ENCODE measurements around the gene SLC35F3. TPM values are rescaled to one million over a fixed set of nuclear protein-coding genes. Genes with fewer than 3 reads are reported as not detected.

SLC35F3 gene
- total and polyA plus RNA-seq, 9 of the 15 experiments (the other 6 are each of a cell fraction or from before 2014, with no cell fraction given): 0.04 to 0.07 (median 0.04) TPM; not detected in 6

DNA sequence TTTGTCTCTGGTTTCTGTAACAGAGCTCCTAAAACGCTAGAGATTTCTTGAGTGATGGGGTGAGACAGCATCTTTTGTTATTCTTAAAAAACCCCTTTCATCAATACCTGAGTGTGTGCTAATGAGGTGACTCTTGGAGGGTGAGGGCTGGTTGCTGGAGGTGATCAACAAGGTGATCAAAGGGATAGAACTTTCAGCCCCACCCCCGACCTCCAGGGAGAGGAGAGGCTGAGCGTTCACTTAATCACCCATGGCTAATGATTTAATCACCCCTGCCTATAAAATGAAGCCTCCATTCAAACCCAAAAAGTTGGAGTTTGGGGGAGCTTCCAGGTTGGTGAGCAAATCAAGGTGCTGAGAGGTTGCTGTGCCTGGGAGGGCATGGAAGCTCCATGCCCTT is 175.4 kb downstream of the SLC35F3 start (continued):
- TF ChIP-seq, protein P1, sequence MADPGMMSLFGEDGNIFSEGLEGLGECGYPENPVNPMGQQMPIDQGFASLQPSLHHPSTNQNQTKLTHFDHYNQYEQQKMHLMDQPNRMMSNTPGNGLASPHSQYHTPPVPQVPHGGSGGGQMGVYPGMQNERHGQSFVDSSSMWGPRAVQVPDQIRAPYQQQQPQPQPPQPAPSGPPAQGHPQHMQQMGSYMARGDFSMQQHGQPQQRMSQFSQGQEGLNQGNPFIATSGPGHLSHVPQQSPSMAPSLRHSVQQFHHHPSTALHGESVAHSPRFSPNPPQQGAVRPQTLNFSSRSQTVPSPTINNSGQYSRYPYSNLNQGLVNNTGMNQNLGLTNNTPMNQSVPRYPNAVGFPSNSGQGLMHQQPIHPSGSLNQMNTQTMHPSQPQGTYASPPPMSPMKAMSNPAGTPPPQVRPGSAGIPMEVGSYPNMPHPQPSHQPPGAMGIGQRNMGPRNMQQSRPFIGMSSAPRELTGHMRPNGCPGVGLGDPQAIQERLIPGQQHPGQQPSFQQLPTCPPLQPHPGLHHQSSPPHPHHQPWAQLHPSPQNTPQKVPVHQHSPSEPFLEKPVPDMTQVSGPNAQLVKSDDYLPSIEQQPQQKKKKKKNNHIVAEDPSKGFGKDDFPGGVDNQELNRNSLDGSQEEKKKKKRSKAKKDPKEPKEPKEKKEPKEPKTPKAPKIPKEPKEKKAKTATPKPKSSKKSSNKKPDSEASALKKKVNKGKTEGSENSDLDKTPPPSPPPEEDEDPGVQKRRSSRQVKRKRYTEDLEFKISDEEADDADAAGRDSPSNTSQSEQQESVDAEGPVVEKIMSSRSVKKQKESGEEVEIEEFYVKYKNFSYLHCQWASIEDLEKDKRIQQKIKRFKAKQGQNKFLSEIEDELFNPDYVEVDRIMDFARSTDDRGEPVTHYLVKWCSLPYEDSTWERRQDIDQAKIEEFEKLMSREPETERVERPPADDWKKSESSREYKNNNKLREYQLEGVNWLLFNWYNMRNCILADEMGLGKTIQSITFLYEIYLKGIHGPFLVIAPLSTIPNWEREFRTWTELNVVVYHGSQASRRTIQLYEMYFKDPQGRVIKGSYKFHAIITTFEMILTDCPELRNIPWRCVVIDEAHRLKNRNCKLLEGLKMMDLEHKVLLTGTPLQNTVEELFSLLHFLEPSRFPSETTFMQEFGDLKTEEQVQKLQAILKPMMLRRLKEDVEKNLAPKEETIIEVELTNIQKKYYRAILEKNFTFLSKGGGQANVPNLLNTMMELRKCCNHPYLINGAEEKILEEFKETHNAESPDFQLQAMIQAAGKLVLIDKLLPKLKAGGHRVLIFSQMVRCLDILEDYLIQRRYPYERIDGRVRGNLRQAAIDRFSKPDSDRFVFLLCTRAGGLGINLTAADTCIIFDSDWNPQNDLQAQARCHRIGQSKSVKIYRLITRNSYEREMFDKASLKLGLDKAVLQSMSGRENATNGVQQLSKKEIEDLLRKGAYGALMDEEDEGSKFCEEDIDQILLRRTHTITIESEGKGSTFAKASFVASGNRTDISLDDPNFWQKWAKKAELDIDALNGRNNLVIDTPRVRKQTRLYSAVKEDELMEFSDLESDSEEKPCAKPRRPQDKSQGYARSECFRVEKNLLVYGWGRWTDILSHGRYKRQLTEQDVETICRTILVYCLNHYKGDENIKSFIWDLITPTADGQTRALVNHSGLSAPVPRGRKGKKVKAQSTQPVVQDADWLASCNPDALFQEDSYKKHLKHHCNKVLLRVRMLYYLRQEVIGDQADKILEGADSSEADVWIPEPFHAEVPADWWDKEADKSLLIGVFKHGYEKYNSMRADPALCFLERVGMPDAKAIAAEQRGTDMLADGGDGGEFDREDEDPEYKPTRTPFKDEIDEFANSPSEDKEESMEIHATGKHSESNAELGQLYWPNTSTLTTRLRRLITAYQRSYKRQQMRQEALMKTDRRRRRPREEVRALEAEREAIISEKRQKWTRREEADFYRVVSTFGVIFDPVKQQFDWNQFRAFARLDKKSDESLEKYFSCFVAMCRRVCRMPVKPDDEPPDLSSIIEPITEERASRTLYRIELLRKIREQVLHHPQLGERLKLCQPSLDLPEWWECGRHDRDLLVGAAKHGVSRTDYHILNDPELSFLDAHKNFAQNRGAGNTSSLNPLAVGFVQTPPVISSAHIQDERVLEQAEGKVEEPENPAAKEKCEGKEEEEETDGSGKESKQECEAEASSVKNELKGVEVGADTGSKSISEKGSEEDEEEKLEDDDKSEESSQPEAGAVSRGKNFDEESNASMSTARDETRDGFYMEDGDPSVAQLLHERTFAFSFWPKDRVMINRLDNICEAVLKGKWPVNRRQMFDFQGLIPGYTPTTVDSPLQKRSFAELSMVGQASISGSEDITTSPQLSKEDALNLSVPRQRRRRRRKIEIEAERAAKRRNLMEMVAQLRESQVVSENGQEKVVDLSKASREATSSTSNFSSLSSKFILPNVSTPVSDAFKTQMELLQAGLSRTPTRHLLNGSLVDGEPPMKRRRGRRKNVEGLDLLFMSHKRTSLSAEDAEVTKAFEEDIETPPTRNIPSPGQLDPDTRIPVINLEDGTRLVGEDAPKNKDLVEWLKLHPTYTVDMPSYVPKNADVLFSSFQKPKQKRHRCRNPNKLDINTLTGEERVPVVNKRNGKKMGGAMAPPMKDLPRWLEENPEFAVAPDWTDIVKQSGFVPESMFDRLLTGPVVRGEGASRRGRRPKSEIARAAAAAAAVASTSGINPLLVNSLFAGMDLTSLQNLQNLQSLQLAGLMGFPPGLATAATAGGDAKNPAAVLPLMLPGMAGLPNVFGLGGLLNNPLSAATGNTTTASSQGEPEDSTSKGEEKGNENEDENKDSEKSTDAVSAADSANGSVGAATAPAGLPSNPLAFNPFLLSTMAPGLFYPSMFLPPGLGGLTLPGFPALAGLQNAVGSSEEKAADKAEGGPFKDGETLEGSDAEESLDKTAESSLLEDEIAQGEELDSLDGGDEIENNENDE (IDR thresholded peaks at IDR 0.05; ENCODE audit: low read depth, low read length): no peak
- no peak for TF ChIP-seq HCFC1 (IDR thresholded peaks at IDR 0.05; ENCODE audit: low read depth, low read length)
- TF ChIP-seq, protein P2, sequence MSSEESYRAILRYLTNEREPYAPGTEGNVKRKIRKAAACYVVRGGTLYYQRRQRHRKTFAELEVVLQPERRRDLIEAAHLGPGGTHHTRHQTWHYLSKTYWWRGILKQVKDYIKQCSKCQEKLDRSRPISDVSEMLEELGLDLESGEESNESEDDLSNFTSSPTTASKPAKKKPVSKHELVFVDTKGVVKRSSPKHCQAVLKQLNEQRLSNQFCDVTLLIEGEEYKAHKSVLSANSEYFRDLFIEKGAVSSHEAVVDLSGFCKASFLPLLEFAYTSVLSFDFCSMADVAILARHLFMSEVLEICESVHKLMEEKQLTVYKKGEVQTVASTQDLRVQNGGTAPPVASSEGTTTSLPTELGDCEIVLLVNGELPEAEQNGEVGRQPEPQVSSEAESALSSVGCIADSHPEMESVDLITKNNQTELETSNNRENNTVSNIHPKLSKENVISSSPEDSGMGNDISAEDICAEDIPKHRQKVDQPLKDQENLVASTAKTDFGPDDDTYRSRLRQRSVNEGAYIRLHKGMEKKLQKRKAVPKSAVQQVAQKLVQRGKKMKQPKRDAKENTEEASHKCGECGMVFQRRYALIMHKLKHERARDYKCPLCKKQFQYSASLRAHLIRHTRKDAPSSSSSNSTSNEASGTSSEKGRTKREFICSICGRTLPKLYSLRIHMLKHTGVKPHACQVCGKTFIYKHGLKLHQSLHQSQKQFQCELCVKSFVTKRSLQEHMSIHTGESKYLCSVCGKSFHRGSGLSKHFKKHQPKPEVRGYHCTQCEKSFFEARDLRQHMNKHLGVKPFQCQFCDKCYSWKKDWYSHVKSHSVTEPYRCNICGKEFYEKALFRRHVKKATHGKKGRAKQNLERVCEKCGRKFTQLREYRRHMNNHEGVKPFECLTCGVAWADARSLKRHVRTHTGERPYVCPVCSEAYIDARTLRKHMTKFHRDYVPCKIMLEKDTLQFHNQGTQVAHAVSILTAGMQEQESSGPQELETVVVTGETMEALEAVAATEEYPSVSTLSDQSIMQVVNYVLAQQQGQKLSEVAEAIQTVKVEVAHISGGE (CRISPR knock-in tag; IDR thresholded peaks at IDR 0.05): no peak
- TF ChIP-seq TCF3 (CRISPR knock-in tag; IDR thresholded peaks at IDR 0.05): no peak
- TF ChIP-seq, protein P3, sequence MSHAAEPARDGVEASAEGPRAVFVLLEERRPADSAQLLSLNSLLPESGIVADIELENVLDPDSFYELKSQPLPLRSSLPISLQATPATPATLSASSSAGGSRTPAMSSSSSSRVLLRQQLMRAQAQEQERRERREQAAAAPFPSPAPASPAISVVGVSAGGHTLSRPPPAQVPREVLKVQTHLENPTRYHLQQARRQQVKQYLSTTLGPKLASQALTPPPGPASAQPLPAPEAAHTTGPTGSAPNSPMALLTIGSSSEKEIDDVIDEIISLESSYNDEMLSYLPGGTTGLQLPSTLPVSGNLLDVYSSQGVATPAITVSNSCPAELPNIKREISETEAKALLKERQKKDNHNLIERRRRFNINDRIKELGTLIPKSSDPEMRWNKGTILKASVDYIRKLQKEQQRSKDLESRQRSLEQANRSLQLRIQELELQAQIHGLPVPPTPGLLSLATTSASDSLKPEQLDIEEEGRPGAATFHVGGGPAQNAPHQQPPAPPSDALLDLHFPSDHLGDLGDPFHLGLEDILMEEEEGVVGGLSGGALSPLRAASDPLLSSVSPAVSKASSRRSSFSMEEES (CRISPR knock-in tag; IDR thresholded peaks at IDR 0.05): no peak
- TF ChIP-seq ZNF134 (CRISPR knock-in tag; conservative IDR thresholded peaks at IDR 0.05): no peak
- no peak for TF ChIP-seq ZKSCAN3 (CRISPR knock-in tag; IDR thresholded peaks at IDR 0.05)
- TF ChIP-seq, protein P4, sequence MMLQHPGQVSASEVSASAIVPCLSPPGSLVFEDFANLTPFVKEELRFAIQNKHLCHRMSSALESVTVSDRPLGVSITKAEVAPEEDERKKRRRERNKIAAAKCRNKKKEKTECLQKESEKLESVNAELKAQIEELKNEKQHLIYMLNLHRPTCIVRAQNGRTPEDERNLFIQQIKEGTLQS (IDR thresholded peaks at IDR 0.05): no peak
- TF ChIP-seq, protein P4 (CRISPR knock-in tag; conservative IDR thresholded peaks at IDR 0.05): no peak
- TF ChIP-seq GTF2E2 (tag; IDR thresholded peaks at IDR 0.05): no peak

All from K562 (cell line).